Astrocyte of the spinal cord (primary cell): ENCODE results near the gene CHPF2.
A peak's percentile ranks its signal among the peaks of the same experiment; 100 is the strongest.

Experiments
- DNase-seq: peaks from one replicate; pipeline ENCODE4 v3.0.0; 2011; ENCODE audit warnings: low read depth, low spot score
- H3K4me3 ChIP-seq: 2 replicates; pipeline ENCODE4 v1.5.1; 2011; ENCODE audit warnings: low read depth, mild to moderate bottlenecking, low read length, moderate library complexity
- CTCF ChIP-seq: IDR thresholded peaks from 2 replicates; pipeline ENCODE4 v1.5.1; 2012; ENCODE audit warnings: low read depth, mild to moderate bottlenecking, low read length, inconsistent platforms
- in situ Hi-C: cut with HindIII; loops from 2 replicates; pipeline ENCODE4 v1.10.0; 2017; ENCODE audit warnings: low sequenced_read_pairs

The CHPF2 gene

GRCh38 chr7:151249732-151250072 lies 17.4 kb downstream of the CHPF2 start:
- in situ Hi-C loops = no loop called here
- TF ChIP-seq CTCF = no peak
- no peak overlapping the region for H3K4me3 ChIP-seq
- peak; percentile 34 for DNase-seq

- no peak overlapping the region for H3K4me3 ChIP-seq
- no peak for DNase-seq
- no peak for TF ChIP-seq CTCF
- in situ Hi-C loops = no loop called here
Observed at GRCh38 chr7:151250181-151251132, 18.2 kb downstream of the CHPF2 start.

GRCh38 chr7:151251328-151251688 lies 19.0 kb downstream of the CHPF2 start:
- H3K4me3 ChIP-seq = peak overlapping the region; percentile 37
- in situ Hi-C loops = no loop called here
- peak; percentile 45 for DNase-seq
- no peak for TF ChIP-seq CTCF

- TF ChIP-seq CTCF = no peak
- in situ Hi-C loops = no loop called here
- peak; percentile 78 for DNase-seq
- H3K4me3 ChIP-seq = peak overlapping the region; percentile 59
Observed at GRCh38 chr7:151251689-151252560, 19.6 kb downstream of the CHPF2 start.

- in situ Hi-C loops = no loop called here
- TF ChIP-seq CTCF = no peak
- peak overlapping the region; percentile 59 for H3K4me3 ChIP-seq
- no peak for DNase-seq
Observed at GRCh38 chr7:151252561-151252835, 20.2 kb downstream of the CHPF2 start.

- H3K4me3 ChIP-seq = peak overlapping the region; percentile 59
- in situ Hi-C loops = no loop called here
- DNase-seq = no peak
- TF ChIP-seq CTCF = no peak
Observed at GRCh38 chr7:151252961-151253711, 20.9 kb downstream of the CHPF2 start.
